Mesendoderm (in vitro differentiated cells): ENCODE data around the gene ZC3H12D.

Experiments used
- DNase-seq: peaks from one replicate; pipeline ENCODE4 v3.0.0; 2013
- H2AK5ac ChIP-seq: 2 replicates; pipeline ENCODE4 v1.6.1; 2013; ENCODE audit warnings: low read length, inconsistent platforms
- H2BK120ac ChIP-seq: 2 replicates; pipeline ENCODE4 v1.6.1; 2013; ENCODE audit warnings: low read depth, mild to moderate bottlenecking, low read length, moderate library complexity, mixed read lengths
- H2BK15ac ChIP-seq: replicated peaks from 2 replicates; pipeline ENCODE4 v1.6.1; 2013; ENCODE audit warnings: low read depth, mild to moderate bottlenecking, moderate library complexity
- H2BK5ac ChIP-seq: 2 replicates; pipeline ENCODE4 v1.6.1; 2013; ENCODE audit warnings: low read length, inconsistent platforms
- H3K18ac ChIP-seq: 2 replicates; pipeline ENCODE4 v1.6.1; 2013; ENCODE audit warnings: mild to moderate bottlenecking, low read length, mixed read lengths
- H3K23ac ChIP-seq: one replicate; pipeline ENCODE4 v1.6.1; 2013; ENCODE audit warnings: low read length
- H3K27ac ChIP-seq: 2 replicates; pipeline ENCODE4 v1.5.1; 2013; ENCODE audit warnings: low read depth, mild to moderate bottlenecking, inconsistent platforms, low read length, moderate library complexity
- H3K27me3 ChIP-seq: 2 replicates; pipeline ENCODE4 v1.6.1; 2013; ENCODE audit warnings: low read length, control low read depth, mild to moderate bottlenecking, inconsistent platforms; ENCODE audit not compliant: insufficient read depth, poor library complexity
- H3K36me3 ChIP-seq: 2 replicates; pipeline ENCODE4 v1.6.1; 2013; ENCODE audit warnings: low read length, inconsistent platforms; ENCODE audit not compliant: control insufficient read depth, insufficient read depth
- H3K4ac ChIP-seq: one replicate; pipeline ENCODE4 v1.6.1; 2013; ENCODE audit warnings: low read depth, mild to moderate bottlenecking, low read length, moderate library complexity
- H3K4me1 ChIP-seq: 2 replicates; pipeline ENCODE4 v1.6.1; 2013; ENCODE audit warnings: low read depth, low read length, inconsistent platforms; ENCODE audit not compliant: control insufficient read depth
- H3K4me2 ChIP-seq: 2 replicates; pipeline ENCODE4 v1.6.1; 2013; ENCODE audit warnings: low read length
- H3K4me3 ChIP-seq: 2 replicates; pipeline ENCODE4 v1.5.1; 2013; ENCODE audit warnings: mild to moderate bottlenecking, low read length
- H3K56ac ChIP-seq: one replicate; pipeline ENCODE4 v1.6.1; 2013; ENCODE audit warnings: low read length
- H3K79me1 ChIP-seq: 2 replicates; pipeline ENCODE4 v1.6.1; 2013; ENCODE audit warnings: low read length, inconsistent platforms
- H3K79me2 ChIP-seq: 2 replicates; pipeline ENCODE4 v1.6.1; 2013; ENCODE audit warnings: mild to moderate bottlenecking, low read length; ENCODE audit not compliant: control insufficient read depth, insufficient read depth
- H3K9ac ChIP-seq: 2 replicates; pipeline ENCODE4 v1.6.1; 2013; ENCODE audit warnings: low read length, inconsistent platforms
- H4K5ac ChIP-seq: one replicate; pipeline ENCODE4 v1.6.1; 2013; ENCODE audit warnings: low read length
- H4K8ac ChIP-seq: one replicate; pipeline ENCODE4 v1.6.1; 2013; ENCODE audit warnings: low read depth, mild to moderate bottlenecking, control low read depth, low read length, moderate library complexity
- WGBS: extraction: QIAGEN DNeasy Blood & Tissue Kit; methylation state at CpG from one replicate; pipeline ENCODE4 v1.1.7; 2013; ENCODE audit warnings: low lambda C conversion rate, missing lambda C conversion rate; ENCODE audit not compliant: insufficient coverage; ENCODE audit errors: extremely low coverage; 5-methylcytosine and 5-hydroxymethylcytosine counted together

The ZC3H12D gene

GRCh38 chr6:149483334-149483725, 1.5 kb downstream of the ZC3H12D start:
- H3K4me2 ChIP-seq, result no peak overlapping the region
- no peaks in the 10 kb centered on the region for H3K79me1 ChIP-seq
- H2BK120ac ChIP-seq, result no peak overlapping the region
- WGBS, result no CpG with 5 or more reads among the region's 3 CpGs
- H3K56ac ChIP-seq, result no peak overlapping the region
- H3K9ac ChIP-seq, result no peak overlapping the region
- no peak overlapping the region for H2BK5ac ChIP-seq
- H3K79me2 ChIP-seq, result no peaks in the 10 kb centered on the region
- no peak overlapping the region for H2AK5ac ChIP-seq
- no peak overlapping the region for H4K5ac ChIP-seq
- H2BK15ac ChIP-seq, result no peak overlapping the region
- no peak overlapping the region for H3K4ac ChIP-seq
- H3K18ac ChIP-seq, result no peak overlapping the region
- H3K27ac ChIP-seq, result no peak overlapping the region
- no peak overlapping the region for H4K8ac ChIP-seq
- peaks cover 5% of the 10 kb centered on the region for H3K4me1 ChIP-seq
- H3K23ac ChIP-seq, result no peak overlapping the region
- H3K4me3 ChIP-seq, result no peak overlapping the region
- H3K27me3 ChIP-seq, result no peaks in the 10 kb centered on the region
- H3K36me3 ChIP-seq, result no peaks in the 10 kb centered on the region
- no peak for DNase-seq

GRCh38 chr6:149482545-149483333, 2.1 kb downstream of the ZC3H12D start:
- DNase-seq, result no peak
- no peak overlapping the region for H3K4me3 ChIP-seq
- no peak overlapping the region for H4K8ac ChIP-seq
- H3K23ac ChIP-seq, result no peak overlapping the region
- H2BK5ac ChIP-seq, result no peak overlapping the region
- no peak overlapping the region for H2BK120ac ChIP-seq
- H3K27ac ChIP-seq, result no peak overlapping the region
- no peak overlapping the region for H3K4me2 ChIP-seq
- peaks cover 5% of the 10 kb centered on the region for H3K4me1 ChIP-seq
- no peak overlapping the region for H4K5ac ChIP-seq
- H3K36me3 ChIP-seq, result no peaks in the 10 kb centered on the region
- WGBS, result no CpG with 5 or more reads among the region's 14 CpGs
- no peaks in the 10 kb centered on the region for H3K79me1 ChIP-seq
- no peaks in the 10 kb centered on the region for H3K79me2 ChIP-seq
- H3K27me3 ChIP-seq, result no peaks in the 10 kb centered on the region
- H2BK15ac ChIP-seq, result no peak overlapping the region
- no peak overlapping the region for H3K9ac ChIP-seq
- H3K4ac ChIP-seq, result no peak overlapping the region
- H3K56ac ChIP-seq, result no peak overlapping the region
- H2AK5ac ChIP-seq, result no peak overlapping the region
- no peak overlapping the region for H3K18ac ChIP-seq

- Histone ChIP-seq H3K27ac (no peak overlapping the region), H3K79me2 (no peaks in the 10 kb centered on the region), H3K4ac (no peak overlapping the region), H3K9ac (no peak overlapping the region), H3K18ac (no peak overlapping the region), H3K4me3 (no peak overlapping the region), H3K56ac (no peak overlapping the region), H3K79me1 (no peaks in the 10 kb centered on the region), H3K4me2 (no peak overlapping the region), H3K23ac (no peak overlapping the region), H2BK15ac (no peak overlapping the region), H4K8ac (no peak overlapping the region), H2BK120ac (no peak overlapping the region), H3K27me3 (no peaks in the 10 kb centered on the region), H2BK5ac (no peak overlapping the region), H2AK5ac (no peak overlapping the region), H4K5ac (no peak overlapping the region), H3K4me1 (peaks cover 5% of the 10 kb centered on the region), H3K36me3 (no peaks in the 10 kb centered on the region)
- 100% methylated on average over 1 of the region's 18 CpGs for WGBS
- no peak for DNase-seq
Observed at GRCh38 chr6:149480502-149481280, 4.1 kb downstream of the ZC3H12D start.

- H3K9ac ChIP-seq, result no peak overlapping the region
- H3K79me2 ChIP-seq, result no peaks in the 10 kb centered on the region
- H3K79me1 ChIP-seq, result no peaks in the 10 kb centered on the region
- H4K8ac ChIP-seq, result no peak overlapping the region
- no peak for DNase-seq
- no peak overlapping the region for H3K56ac ChIP-seq
- no peak overlapping the region for H3K18ac ChIP-seq
- H3K23ac ChIP-seq, result no peak overlapping the region
- no CpG with 5 or more reads among the region's 5 CpGs for WGBS
- no peaks in the 10 kb centered on the region for H3K36me3 ChIP-seq
- no peaks in the 10 kb centered on the region for H3K4me1 ChIP-seq
- H3K27me3 ChIP-seq, result no peaks in the 10 kb centered on the region
- H3K4ac ChIP-seq, result no peak overlapping the region
- no peak overlapping the region for H2BK5ac ChIP-seq
- no peak overlapping the region for H4K5ac ChIP-seq
- H3K4me3 ChIP-seq, result no peak overlapping the region
- H3K27ac ChIP-seq, result no peak overlapping the region
- H2AK5ac ChIP-seq, result no peak overlapping the region
- H2BK15ac ChIP-seq, result no peak overlapping the region
- no peak overlapping the region for H2BK120ac ChIP-seq
- no peak overlapping the region for H3K4me2 ChIP-seq
Observed at GRCh38 chr6:149478631-149479314, 6.0 kb downstream of the ZC3H12D start.

GRCh38 chr6:149477544-149477943, 7.3 kb downstream of the ZC3H12D start:
- no peak overlapping the region for H4K8ac ChIP-seq
- no peak overlapping the region for H2BK15ac ChIP-seq
- H2BK5ac ChIP-seq, result no peak overlapping the region
- no CpG with 5 or more reads among the region's 5 CpGs for WGBS
- no peak overlapping the region for H3K4ac ChIP-seq
- no peak overlapping the region for H2BK120ac ChIP-seq
- H4K5ac ChIP-seq, result no peak overlapping the region
- no peak overlapping the region for H2AK5ac ChIP-seq
- H3K36me3 ChIP-seq, result no peaks in the 10 kb centered on the region
- H3K9ac ChIP-seq, result no peak overlapping the region
- no peaks in the 10 kb centered on the region for H3K4me1 ChIP-seq
- no peak overlapping the region for H3K4me2 ChIP-seq
- H3K23ac ChIP-seq, result no peak overlapping the region
- H3K4me3 ChIP-seq, result no peak overlapping the region
- no peak for DNase-seq
- H3K18ac ChIP-seq, result no peak overlapping the region
- H3K27ac ChIP-seq, result no peak overlapping the region
- no peaks in the 10 kb centered on the region for H3K79me1 ChIP-seq
- H3K27me3 ChIP-seq, result no peaks in the 10 kb centered on the region
- H3K56ac ChIP-seq, result no peak overlapping the region
- H3K79me2 ChIP-seq, result no peaks in the 10 kb centered on the region
